Measurements from ENCODE around the gene SCO2. TPM values are rescaled to one million over a fixed set of nuclear protein-coding genes. Genes with fewer than 3 reads are reported as not detected.

Gene SCO2, protein sequence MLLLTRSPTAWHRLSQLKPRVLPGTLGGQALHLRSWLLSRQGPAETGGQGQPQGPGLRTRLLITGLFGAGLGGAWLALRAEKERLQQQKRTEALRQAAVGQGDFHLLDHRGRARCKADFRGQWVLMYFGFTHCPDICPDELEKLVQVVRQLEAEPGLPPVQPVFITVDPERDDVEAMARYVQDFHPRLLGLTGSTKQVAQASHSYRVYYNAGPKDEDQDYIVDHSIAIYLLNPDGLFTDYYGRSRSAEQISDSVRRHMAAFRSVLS
- 1.8 and 2.3 TPM in 2 replicates for total RNA-seq

DNA sequence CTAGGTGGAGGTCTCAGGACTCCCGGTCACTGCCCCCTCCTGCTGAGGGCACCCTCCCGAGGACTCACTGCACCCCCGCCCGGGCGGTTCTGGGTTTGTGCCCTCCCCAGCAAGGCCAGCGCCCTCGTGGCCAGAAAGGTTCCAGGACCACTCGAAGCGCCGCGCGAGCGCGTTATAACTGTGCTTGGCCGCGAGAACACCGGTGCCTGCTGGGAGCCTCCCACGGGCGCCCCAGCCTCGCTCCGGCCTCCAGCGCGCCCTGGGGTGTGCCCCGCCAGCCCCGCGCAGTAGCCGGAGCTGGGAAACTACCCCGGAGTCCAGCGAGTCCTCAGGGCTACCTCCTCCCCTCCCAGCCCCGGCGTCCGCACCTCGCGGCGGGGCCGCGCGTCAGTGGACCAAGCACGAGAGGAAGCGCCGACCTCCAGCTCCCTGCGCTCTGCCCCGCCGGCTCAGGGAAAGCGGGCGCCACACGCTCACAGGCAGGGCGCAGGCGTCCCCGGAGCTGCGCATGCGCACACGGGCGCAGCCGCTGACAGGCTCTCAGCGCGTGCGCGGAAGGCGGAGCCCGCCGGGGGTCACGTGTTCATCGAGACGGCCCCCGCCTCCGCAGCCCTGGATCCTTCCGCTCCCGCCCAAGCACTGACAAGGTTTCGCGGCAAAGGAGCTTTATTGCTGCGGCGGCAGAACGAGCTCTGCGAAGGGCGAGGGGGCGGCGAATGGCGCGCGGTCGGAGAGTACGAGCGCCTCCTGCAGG lies at the start of gene SCO2:
TSS of gene SCO2 (minus strand) at position 495 of the 754 bp plus-strand sequence. CDS start 1,187 bp downstream, outside the sequence.
- DNase-seq (ENCODE audit: low read depth, low spot score): peak; percentile 90

- DNase-seq (ENCODE audit: low read depth, low spot score): no peak
These were observed 49.0 kb upstream of the SCO2 start for GRCh38 chr22:50574383-50574755.

- DNase-seq (ENCODE audit: low read depth, low spot score): no peak
These were observed 48.3 kb upstream of the SCO2 start for GRCh38 chr22:50573491-50574382.

DNA sequence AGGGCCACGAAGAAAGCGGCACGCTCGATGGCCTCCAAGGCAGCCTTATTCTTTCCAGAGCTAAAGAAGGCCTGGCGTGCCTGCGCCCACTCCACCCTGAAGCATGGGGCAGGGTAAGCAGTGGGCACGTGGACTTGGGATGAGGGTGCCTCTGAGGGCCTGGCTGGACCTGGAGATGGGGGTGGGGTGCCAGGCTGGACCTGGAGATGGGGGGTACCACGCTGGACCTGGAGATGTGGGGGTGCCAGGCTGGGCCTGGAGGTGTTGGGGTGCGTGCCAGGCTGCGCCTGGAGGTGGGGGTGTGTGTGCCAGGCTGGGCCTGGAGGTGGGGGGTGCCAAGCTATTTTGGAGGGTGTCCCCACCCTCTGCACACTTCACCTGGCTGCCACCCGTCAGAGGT lies 47.6 kb upstream of the SCO2 start:
- DNase-seq (ENCODE audit: low read depth, low spot score): no peak

DNA sequence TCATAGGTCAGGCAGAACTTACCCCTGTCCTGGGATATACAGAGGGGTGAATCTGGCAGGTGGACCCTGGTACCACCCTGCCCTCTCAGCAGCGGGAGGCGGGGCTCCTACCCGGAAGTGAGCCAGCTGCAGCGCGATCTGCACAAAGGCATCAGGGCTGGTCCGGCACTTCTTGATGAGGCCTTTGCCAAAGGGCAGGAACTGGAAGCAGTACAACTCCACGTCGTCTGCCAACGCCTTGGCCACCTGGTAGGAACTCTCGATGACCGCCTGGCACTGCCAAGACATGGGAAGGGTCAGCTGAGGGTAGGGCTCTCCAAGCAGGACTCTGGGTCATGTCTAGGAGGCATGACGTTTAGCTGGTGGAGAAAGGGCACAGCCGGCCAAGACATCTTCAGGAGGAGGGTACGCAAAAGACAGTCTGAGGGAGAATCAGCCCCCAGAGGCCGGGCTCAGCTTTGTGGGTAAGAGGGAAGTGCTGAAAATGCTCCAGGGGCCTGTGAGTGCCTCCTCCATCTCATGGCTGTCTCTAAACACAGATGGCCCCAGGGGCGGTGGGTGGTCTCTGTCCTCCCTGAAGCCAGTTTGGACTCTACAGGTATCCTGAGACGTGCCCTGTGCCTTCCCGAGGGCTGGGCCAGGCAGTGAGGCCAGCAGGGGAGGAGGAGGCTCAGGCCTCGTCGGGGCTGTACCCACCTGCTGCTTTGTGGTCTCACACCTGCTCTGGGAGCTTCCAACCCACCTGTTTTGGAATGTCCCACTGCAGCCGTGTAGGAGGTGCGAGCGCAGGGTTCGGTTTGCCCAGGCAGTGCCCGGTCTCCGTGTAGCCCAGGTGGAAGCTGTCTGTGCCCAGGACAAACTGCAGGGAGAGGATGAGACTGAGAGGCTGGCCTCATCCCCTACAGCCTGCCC lies 46.1 kb upstream of the SCO2 start:
- no peak for DNase-seq (ENCODE audit: low read depth, low spot score)

- DNase-seq (ENCODE audit: low read depth, low spot score): no peak
These were observed 45.5 kb upstream of the SCO2 start for GRCh38 chr22:50570861-50571260.

DNA sequence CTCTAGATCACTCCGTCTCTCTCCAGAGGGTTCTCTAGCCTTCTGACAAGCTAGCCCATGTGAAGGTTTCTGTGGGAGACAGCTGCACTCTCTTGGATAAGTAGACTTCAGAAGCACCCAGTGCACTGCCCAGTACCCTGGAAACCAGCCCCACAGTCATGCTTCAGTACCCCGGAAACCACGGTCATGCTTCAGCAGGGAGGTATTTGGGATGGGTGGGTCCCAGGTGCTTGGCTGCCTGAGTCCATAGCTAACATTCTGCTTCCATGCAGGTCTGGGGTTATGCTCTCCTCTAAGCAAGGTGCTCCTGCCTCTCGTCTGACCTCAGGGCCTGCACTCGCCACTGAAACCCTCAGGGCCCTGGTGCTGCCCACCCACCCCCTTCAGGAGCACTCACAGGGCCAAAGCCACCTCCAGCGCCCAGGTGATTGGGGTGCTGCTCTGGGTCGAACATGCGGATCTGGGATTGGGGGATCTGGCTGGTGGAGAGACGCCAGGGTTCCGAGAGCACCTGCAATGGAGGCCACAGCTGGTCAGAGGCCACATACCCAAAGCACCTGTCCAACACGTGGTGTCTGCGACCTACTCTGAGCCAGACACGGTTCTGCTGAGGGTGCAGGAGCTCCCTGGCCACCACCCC lies 44.6 kb upstream of the SCO2 start:
- DNase-seq (ENCODE audit: low read depth, low spot score): no peak

GRCh38 chr22:50569041-50569459 lies 43.7 kb upstream of the SCO2 start:
- DNase-seq (ENCODE audit: low read depth, low spot score): no peak

DNA sequence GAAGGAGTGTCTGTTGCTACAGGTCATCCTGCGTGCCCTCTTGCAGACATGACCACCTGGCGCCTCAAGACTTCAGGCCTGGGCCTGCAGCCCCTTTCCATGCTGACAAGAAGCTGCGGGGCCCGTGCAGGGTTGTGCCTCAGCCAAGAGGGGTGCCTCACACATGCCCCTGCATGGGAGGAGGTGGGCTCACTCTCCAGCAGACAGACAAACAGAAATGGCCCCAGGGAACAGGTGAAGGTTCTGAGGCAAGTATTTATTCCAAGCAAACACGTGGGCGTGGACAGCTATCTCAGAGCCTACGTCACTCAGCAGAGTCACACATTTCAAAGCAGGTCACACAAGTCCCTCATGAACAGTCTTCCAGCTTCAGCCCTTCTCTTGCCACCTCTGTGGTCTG lies 43.2 kb upstream of the SCO2 start:
- DNase-seq (ENCODE audit: low read depth, low spot score): no peak

DNA sequence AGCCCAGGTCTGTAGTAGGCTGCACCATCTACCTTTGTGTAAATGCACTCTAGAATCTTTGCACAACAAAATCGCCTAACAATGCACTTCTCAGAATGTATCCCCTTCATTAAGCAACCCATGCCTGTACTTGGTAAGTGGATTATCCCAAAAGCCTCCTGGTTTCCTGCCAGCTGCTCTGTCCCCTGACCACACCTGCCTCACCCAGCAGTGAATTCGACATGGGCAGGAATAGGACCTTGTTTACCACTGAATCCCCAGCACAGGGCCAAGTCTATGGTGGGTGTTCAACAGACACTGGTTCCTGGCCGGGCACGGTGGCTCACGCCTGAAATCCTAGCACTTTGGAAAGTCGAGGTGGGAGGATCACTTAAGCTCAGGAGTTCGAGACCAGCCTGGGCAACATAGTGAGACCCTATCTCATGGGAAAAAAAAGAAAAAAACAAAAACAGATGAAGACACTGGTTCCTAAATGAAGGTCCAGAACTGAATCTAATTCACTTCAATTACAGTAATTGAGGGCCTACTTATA lies 42.4 kb upstream of the SCO2 start:
- no peak for DNase-seq (ENCODE audit: low read depth, low spot score)

- no peak for DNase-seq (ENCODE audit: low read depth, low spot score)
These were observed 38.9 kb upstream of the SCO2 start for GRCh38 chr22:50564289-50564688.

DNA sequence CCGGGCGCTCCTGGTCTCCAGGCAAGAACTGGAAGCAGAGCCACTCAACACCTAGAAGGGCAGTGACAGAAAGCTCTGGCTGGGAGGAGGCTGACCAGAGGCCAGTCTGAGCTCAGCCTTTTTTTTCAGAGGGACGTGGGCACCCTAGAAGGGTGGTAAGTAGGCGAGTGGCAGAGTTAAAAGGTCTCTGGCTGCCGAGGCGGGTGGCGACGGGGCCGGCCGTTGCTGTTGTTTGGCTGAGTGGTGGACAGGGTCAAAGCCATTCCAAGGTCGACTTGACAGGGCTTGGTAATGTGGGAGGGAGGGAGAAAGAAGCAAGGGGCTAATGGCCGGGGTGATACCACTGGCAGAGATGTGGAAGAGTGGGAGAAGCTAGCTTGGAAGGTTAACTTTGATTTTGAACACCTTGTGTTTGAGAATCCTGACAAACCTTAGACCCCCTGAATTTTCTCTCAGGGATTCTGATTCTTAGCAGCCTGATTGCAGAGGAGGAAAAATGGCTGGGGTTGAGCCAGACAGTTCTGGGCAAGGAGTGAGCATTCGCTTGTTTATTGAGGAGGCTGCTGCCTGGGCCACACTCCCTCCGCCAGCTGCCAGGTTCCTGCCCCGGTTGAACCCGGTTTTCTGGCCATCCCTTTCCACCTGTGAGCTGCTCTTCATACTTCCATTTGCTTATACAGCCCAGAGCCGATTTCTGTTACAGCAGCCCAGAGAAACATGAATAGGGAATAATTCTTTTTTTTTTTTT lies 38.2 kb upstream of the SCO2 start:
- no peak for DNase-seq (ENCODE audit: low read depth, low spot score)

DNA sequence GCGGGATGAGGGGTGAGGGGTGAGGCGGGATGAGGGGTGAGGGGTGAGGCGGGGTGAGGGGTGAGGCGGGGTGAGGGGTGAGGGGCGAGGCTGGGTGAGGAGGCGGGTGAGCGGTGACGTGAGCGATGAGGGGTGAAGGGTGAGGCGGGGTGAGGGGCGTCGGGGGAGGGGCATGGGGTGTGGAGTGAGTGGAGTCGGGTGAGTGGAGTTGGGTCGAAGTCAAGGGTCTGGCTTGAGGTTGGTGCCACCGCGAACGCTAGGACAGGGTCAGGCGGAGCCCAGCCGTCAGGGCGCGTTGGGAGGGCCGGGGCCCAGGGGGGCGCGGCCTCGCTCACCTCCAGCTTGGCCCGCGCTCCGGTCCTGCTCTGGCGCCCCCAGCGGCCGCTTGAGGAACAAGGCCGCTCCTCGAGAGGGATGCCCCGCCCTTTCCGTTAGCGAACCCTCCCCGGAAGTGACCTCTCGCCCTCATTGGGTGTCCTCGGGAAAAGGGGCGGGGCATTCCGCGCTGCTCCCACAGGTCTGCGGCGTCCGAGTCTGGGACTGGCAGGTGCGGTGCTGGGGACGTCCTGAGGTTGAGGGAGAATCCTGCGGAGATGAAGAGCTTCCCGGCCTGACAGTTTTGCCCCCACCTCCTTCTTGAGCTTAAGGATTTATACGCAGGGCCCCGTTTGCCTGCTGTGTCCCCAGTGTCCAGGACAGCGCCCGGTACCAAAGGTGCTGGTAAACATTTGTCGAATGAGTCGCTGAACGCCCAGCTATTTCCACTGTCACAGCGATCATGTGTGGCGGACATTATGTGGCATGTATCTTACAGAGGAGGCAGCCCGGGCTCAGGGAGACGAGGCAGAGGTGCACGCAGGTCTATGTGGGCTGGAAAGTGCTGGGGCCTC lies 37.4 kb upstream of the SCO2 start, which contains the start of gene SYCE3:
TSS of gene SYCE3 (minus strand) at position 397 of the 890 bp plus-strand sequence. CDS start 6,514 bp downstream, outside the sequence.
- peak; percentile 17 for DNase-seq (ENCODE audit: low read depth, low spot score)

DNA sequence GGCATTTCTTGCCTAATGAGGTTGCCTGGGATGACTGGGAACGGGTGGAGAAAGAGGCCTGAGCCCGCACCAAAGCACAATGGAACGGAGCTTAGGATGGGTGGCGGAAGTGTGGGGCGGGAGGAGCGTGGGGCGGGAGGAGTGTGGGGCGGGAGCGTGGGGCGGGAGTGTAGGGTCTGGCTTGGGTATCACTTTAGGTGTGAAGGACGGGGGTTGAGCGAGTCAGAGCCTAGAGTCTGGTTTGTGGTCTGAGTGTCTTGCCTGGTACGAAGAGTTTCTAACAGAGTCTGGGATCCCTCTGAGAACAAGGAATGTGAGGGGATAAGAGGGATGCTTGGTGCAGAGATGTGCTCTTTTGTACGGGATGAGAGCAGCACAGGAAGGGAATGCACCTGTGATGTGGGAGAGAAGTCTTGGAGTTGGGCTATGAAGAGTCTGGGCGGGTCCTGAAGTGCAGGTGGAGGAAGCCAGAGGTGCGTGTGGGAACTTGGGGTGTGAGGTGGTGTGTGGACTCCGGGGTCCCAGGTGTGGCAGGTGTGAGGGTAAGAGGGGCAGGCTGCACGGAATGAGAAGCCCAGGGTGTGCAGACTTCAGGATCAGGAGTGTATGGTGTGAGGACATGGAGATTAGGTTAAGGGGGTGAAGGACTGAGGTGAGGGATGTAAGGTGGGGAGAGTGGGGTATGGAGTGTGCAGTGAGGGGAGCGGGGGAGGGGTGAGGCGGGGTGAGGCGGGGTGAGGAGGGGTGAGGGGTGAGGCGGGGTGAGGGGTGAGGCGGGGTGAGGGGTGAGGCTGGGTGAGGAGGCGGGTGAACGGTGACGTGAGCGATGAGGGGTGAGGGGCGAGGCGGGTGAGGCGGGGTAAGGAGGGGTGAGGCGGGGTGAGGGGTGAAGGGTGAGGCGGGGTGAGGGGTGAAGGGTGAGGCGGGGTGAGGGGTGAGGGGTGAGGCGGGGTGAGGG lies 36.3 kb upstream of the SCO2 start:
- DNase-seq (ENCODE audit: low read depth, low spot score): no peak

GRCh38 chr22:50560034-50560433 lies 34.6 kb upstream of the SCO2 start:
- no peak for DNase-seq (ENCODE audit: low read depth, low spot score)

- DNase-seq (ENCODE audit: low read depth, low spot score): no peak
These were observed 31.3 kb upstream of the SCO2 start for GRCh38 chr22:50556703-50557102.

DNA sequence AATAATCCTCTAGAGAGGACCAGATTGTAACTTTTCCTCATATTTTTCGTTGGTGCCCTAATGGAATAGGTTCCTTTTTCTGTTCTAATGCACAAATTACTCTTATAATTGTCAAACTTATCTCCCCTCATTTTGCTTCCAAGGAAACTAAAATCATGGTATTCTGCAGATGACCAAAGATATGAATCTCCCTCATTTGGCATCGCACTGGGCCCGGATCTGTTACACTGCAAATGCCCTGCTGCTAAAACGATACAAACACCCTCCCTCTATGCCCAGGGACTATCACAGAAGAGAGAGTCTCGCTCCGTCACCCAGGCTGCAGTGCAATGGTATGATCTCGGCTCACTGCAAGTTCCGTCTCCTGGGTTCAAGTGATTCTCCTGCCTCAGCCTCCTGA lies 27.9 kb upstream of the SCO2 start:
- no peak for DNase-seq (ENCODE audit: low read depth, low spot score)
